Sciatic nerve (tissue), 2 donors: Measurements from ENCODE around the gene GNG8. TPM values are rescaled to one million over a fixed set of nuclear protein-coding genes. Genes with fewer than 3 reads are reported as not detected.
A peak's percentile ranks its signal among the peaks of the same experiment; 100 is the strongest.

ENCODE experiments used
- ATAC-seq: fragments of 200-7000 bp; cut with Tn5 transposase; one replicate; pipeline ENCODE4 v1.9.1; 2020; ENCODE audit warnings: mild to moderate bottlenecking, moderate library complexity
- DNase-seq: peaks from one replicate; pipeline ENCODE4 v3.0.0-alpha.2; 2020; ENCODE audit warnings: low spot score
- intact Hi-C: fragments of 100-400 bp; cut with DNase I; formaldehyde crosslinking; loops from one replicate; pipeline ENCODE4 v1.14.2; 2022
- total RNA-seq: library from RNA; stranded (reverse); fragmentation: NEBNext Ultra II Directional; extraction: Animal tissue kit (Norgen Biotek cat#: 25700); gene quantifications from one replicate; pipeline ENCODE4 v1.2.1, GENCODE V29; 2021
- donor health status: DM: no; HTN: no; CAD: no.
- donor health status: DM: no; HTN: no; CAD: no.

The GNG8 gene
- total RNA-seq, 1 donor from 2014 or later = not detected

DNA sequence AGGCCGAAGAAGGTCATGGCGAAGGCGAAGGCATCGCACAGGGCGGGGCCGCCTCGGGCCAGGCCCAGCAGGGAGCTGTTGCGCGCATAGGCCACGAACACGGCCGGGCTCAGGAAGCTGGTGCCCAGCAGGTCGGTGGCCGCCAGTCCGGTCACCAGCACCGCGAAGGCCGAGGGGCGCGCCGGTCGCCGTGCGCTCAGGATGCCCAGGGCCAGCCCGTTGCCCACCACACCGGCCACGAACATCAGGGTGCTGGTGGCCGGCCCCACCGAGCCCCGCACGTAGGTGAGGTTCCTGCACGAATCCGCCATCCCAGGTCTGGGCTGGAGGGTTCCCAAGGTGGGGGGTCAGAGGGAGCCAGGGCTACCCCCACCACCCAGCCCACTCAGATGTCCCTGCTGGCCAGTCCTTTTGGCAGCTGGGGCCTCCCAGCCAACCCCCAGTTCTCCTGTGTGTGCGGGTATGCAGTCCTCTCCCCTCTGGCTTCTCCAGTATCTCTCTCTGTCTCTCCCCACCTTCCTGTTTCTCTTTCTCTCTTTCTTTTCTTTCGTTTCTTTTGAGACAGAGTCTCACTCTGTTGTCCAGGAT, 12.0 kb downstream of the GNG8 start:
- DNase-seq = no peak
- intact Hi-C loops = no loop called here
- ATAC-seq = no peak

DNA sequence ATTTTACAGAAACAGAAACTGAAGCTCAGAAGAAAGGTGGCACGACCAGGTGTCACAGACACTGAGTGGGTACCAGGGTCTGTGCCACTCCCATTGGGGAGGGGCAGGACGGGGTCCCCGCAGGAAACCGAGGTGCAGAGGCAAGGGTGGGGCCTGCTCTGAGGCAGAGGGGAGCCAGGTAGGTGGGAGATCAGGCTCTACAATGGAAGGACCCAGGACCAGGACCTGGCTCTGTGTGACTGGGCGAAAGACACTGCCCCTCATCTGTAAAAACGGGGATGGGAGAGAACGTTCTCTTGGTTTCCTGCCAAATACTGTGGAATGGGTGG, 13.9 kb downstream of the GNG8 start:
- ATAC-seq (no peak), DNase-seq (no peak)
- intact Hi-C loops = no loop called here

DNA sequence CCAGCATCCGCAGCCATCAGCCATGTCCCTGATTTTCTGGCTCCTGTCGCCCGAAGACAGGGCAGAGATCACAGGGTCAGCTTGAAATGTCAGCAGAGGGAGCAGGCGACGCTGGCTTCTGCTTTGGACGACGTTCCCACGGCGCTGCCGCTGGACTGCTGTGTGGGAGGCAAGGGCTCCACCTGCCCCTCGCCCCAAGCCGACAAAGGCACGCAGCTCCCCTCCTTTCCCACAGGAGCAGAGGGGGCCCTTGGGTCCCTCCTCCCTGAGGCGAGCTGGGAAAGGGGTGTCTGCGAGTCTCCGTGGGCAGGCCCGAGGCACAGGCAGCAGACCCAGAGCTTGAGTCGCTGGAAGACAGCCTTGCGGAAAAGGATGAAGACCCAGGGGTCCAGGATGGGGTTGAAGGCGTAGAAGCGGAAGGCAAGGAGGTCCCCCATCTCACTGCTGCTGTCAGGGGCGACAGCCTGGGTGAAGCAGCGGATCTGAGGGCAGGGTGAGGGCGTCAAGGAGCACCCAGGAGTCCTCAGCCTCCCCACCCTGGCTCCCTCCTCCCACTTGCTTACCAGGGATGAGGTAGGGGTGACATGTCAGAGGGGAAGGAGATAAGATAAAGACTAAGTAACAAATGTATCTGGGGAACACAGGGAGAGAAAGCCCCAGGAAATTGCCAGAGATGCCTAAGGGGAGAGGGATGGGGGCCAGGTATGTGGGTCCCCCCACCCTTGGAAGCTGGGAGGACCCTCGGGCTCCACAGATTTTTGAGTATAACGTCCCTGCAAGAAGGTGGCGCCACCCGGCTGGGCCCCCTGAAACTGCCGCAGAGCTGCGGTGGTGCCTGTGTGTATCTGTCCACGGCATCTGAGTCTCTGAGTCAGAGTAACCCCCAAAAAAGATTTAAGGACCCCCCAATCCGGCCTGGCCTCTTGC, 14.5 kb downstream of the GNG8 start:
- no peak for ATAC-seq
- DNase-seq = no peak
- intact Hi-C loops = loop anchor here (1.0 kb wide), 1 partner anchor 220 kb away; no protein-coding TSS in a partner anchor

DNA sequence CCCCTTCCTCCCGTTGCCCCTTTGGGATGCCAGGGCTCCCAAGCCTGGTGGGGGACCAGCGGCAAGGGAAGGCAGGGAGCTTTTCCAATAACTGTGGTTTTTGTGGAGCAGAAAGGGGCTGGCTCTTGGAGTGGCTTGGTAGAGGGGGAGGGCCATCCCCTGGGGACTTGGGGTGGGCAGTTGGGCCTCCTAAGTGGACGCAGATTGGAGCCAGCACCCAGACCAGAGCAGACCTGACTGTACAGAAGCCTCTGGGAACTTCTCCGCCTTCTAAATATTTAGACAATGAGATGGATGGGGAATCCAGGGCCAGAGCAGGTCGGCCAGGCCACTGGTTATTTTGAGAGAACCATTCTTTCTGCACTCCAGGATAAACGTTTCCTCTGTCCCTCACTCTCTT, 15.3 kb downstream of the GNG8 start:
- peak; percentile 3 for ATAC-seq
- DNase-seq = no peak
- intact Hi-C loops = loop anchor here (1.0 kb wide), 1 partner anchor 221 kb away; no protein-coding TSS in a partner anchor

DNA sequence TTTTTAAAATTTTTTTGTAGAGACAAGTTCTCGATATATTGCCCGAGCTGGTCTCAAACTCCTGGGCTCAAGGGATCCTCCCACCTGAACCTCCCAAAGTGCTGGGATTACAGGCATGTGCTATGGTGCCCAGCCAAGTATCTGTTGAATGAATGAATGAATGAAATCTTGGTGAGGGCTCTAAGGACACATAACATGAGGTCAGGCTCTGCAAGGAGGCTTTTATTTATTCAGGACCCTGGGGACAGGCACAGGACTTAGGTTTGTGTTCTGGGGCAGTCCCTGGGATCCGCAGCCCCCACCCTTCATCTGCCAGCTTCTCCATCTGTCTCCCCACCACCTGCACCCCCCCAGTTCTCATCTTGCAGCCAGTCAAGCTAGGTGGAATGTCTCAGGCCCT, 15.7 kb downstream of the GNG8 start:
- no peak for ATAC-seq
- intact Hi-C loops = no loop called here
- no peak for DNase-seq

DNA sequence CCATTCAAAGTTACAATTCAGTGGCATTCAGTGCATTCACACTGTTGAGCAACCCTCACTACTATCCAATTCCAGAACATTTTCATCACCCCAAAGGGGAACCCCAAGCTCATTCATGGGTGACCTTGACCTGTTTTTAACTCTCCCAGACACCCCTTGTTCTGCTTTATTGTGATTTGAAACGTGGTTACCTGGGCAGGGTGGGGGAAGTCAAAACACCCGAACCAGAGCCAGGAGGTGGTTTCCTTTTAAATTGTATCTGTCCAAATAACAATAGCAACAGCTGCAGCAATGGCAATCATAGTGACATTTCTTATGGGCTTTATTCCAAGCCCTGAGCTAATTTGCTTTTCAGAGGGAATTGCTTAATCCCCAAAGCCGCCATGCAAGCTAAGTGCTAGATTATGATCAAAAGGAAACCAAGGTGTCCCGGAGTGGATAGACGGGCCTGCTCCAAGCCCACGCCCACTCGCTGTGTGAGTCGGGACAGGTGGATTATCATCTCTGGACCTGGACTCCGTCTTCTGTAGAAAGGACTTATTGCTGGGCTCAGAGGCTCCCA, 17.3 kb downstream of the GNG8 start:
- intact Hi-C loops = loop anchor here (10.0 kb wide), 1 partner anchor 46 kb away; the partner anchor contains the start of gene DACT3
- no peak for ATAC-seq

DNA sequence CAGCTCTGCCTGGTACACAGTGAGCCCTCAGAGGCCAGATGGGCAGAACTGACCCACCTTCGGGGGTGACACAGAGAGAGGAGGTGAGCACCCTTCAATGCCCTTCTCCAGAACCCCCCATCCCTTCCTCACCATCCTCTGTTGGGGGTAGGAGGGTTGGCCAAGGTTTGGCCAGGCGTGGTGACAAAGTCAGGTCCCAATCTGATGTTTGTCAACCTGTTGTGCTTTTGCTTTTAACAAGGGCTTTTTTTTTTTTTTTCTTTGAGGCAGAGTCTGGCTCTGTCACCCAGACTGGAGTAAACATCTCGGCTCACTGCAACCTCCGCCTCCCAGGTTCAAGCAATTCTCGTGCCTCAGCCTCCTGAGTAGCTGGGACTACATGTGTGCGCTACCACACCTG, 18.4 kb downstream of the GNG8 start:
- intact Hi-C loops = loop anchor here (10.0 kb wide), 1 partner anchor 47 kb away; the partner anchor contains the start of gene DACT3

More for the DNA sequence above, 17.3 kb downstream of the GNG8 start:
- DNase-seq = no peak

DNA sequence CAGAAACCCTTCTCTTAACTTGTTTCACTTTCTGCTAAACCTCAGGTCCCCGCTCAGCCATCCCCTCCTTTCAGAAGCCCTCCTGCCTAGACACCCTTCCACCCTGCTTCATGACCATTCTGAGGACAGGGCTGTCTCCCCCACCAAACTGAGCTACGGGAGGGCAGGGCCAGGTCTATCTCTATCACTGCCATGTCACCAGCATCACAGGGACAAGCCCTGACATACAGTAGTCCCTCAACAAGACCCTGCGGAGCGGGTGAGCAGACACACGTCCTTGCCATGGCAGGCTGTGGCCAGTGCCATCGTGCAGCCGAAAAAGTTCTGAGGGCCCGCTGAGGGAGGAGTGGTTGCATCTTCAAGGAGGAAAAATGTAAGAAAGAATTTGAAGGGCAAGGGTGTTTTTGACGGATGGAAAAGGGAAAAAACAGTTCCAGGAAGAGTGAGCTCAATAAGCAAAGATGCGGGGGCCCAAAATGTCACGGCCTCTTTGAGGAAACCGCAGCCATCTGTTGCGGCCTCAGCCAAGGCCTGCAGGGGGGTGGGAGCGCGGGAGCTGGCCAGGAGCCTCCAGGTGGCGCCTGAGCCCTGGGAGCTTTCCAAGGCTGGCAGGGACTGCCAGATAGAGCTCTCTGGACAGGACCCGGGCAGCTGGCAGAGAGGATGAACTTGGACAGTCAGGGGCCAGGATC, 19.2 kb downstream of the GNG8 start:
- no peak for ATAC-seq
- no peak for DNase-seq
- intact Hi-C loops = loop anchor here (10.0 kb wide), 1 partner anchor 48 kb away; the partner anchor contains the start of gene DACT3

More for the DNA sequence above, 18.4 kb downstream of the GNG8 start:
- no peak for DNase-seq
- ATAC-seq = no peak

DNA sequence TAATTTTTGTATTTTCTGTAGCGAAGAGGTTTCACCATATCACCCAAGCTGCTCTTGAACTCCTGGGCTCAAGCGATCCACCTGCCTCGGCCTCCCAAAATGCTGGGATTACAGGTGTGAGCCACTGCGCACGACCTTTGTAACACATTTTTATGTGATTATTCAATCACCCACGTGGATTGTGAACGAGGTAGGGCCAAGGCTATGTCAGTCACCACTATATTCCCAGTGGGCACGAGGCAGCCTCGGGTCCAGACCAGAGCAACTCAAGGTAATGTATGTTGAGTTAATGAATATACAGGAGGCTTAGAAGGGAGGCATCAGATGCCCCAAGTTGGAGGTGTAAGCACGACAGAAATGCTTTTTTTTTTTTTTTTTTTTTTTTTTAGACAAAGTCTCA, 20.0 kb downstream of the GNG8 start:
- DNase-seq (no peak), ATAC-seq (no peak)
- intact Hi-C loops = loop anchor here (10.0 kb wide), 1 partner anchor 49 kb away; the partner anchor contains the start of gene DACT3

DNA sequence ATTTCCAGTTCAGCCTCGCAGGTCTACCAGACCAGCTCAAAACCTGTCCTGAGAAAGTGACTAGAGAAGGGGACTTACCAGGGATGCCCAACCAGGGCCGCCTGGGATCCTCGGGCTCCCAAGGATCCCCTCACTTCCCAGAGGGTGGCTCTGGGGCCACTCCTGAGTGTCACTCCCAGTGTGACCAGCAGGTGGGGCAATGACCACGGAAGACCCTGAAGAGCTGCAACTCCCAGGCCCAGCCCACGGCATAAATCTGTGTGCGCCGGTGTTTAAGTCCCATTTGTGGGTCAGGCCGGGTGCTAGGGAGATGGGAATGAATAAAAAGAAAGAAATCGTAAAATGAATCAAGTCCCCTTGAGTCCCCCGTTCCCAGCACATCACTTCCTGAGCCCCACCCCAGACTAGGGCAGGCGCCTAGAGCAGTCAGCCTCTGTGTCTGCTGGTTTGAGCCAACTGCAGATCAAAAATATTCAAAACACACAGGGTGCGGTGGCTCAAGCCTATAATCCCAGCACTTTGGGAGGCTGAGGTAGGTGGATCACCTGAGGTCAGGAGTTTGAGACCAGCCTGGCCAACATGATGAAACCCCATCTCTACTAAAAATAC, 21.8 kb downstream of the GNG8 start:
- ATAC-seq (peak; percentile 87), DNase-seq (peak; percentile 93)
- intact Hi-C loops = loop anchor here (10.0 kb wide), 1 partner anchor 51 kb away; the partner anchor contains the start of gene DACT3

DNA sequence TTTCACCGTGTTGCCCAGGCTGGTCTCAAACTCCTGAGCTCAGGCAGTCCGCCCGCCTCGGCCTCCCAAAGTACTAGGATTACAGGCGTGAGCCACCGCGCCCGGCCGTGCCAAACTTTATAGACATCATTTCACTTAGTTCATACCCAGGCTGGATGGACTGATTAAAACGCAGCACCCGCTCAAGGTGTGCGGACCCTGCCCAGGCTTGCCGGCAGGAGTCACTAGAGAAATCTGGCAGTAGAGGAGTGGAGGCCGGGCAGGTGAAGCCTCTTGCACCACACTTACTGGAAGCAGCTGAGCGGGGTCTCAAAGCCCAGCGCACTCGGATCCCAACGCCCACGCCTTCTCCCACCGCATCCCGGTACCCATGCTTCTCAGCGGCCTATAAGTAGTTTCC, 22.5 kb downstream of the GNG8 start:
- DNase-seq = no peak
- no peak for ATAC-seq
- intact Hi-C loops = loop anchor here (10.0 kb wide), 1 partner anchor 51 kb away; the partner anchor contains the start of gene DACT3

DNA sequence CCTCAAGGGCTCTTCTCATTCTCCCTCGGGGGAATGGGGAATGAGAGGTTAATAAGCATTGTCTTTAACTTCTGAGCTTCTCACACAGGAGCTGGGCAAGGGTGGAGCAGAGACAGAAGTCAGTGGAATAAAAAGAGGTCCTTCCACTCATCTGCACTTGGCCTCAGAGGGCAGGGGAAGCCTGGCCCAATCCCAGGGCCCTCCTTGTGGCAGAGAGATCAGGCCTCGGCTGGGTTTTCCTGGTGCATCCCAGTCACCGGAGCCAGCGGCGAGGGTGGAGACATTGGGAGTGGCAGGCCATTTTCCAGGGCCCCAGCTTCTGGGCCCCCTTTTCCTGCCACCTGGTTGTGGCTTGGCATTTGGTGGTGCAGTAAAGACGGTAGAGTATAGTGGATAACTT, 24.2 kb downstream of the GNG8 start:
- DNase-seq = peak; percentile 54
- intact Hi-C loops = loop anchor here (10.0 kb wide), 1 partner anchor 53 kb away; the partner anchor contains the start of gene DACT3
- no peak for ATAC-seq

DNA sequence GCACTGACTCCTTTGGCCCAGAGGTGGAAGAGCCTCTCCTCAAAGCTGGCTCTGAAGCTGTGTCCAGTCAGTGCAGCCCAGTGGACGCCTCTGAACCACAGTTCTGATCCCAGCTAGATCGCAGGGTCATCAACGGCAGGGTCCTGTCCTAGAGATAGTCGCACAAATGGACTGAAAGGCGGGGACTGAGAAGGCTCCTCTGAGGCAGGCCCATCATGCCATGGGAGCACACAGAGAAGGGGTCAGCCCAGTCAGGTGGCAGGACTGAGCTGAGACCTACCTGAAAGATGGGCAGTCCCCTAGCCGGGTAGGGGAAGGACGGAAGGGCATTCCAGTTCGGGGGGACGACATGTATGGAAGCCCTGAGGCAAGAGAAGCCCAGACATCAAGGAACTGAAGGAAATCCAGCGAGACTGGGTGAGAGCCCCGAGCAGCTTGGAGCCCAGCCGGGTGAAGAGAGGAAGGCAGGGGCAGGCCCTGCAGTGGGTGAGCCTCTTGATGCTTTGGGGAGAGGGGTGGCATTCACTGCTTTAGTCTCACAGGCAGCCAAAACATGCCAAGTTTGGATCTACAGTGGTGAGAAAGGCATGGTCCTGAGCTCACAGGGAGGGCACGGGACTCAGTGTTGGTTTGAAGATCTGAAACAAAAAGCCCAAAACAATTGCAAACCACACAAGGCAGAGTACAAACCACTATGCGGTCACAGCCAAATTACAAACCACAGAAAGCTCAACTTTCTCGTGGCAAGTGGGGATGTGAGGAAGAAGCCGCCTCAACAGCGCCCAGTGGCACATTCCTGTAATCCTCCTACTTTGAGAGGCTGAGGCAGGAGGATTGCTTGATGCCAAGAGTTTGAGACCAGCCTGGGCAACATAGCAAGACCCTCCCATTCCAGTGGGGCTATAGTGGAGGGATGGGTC, 24.9 kb downstream of the GNG8 start:
- ATAC-seq = no peak
- DNase-seq = peak; percentile 54
- intact Hi-C loops = loop anchor here (10.0 kb wide), 1 partner anchor 54 kb away; the partner anchor contains the start of gene DACT3

DNA sequence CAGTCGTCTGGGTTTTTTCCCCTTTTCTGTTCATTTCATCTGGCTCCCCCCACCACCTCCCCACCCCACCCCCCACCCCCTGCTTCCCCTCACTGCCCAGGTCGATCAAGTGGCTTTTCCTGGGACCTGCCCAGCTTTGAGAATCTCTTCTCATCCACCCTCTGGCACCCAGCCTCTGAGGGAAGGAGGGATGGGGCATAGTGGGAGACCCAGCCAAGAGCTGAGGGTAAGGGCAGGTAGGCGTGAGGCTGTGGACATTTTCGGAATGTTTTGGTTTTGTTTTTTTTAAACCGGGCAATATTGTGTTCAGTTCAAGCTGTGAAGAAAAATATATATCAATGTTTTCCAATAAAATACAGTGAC, 25.6 kb downstream of the GNG8 start:
- intact Hi-C loops = loop anchor here (10.0 kb wide), 1 partner anchor 54 kb away; the partner anchor contains the start of gene DACT3
- peak; percentile 45 for DNase-seq
- no peak for ATAC-seq

DNA sequence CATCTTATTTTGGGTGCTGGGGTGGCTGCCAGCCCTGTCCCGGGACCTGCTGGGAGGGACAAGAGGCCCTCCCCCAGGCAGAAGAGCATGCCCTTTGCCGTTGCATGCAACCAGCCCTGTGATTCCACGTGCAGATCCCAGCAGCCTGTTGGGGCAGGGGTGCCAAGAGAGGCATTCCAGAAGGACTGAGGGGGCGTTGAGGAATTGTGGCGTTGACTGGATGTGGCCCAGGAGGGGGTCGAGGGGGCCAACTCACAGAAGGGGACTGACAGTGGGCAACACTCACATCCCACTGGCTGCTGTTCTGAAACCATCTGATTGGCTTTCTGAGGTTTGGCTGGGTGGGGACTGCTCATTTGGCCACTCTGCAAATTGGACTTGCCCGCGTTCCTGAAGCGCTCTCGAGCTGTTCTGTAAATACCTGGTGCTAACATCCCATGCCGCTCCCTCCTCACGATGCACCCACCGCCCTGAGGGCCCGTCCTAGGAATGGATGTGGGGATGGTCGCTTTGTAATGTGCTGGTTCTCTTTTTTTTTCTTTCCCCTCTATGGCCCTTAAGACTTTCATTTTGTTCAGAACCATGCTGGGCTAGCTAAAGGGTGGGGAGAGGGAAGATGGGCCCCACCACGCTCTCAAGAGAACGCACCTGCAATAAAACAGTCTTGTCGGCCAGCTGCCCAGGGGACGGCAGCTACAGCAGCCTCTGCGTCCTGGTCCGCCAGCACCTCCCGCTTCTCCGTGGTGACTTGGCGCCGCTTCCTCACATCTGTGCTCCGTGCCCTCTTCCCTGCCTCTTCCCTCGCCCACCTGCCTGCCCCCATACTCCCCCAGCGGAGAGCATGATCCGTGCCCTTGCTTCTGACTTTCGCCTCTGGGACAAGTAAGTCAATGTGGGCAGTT, 26.2 kb downstream of the GNG8 start:
- no peak for ATAC-seq
- DNase-seq = peak; percentile 59
- intact Hi-C loops = loop anchor here (10.0 kb wide), 1 partner anchor 55 kb away; the partner anchor contains the start of gene DACT3

DNA sequence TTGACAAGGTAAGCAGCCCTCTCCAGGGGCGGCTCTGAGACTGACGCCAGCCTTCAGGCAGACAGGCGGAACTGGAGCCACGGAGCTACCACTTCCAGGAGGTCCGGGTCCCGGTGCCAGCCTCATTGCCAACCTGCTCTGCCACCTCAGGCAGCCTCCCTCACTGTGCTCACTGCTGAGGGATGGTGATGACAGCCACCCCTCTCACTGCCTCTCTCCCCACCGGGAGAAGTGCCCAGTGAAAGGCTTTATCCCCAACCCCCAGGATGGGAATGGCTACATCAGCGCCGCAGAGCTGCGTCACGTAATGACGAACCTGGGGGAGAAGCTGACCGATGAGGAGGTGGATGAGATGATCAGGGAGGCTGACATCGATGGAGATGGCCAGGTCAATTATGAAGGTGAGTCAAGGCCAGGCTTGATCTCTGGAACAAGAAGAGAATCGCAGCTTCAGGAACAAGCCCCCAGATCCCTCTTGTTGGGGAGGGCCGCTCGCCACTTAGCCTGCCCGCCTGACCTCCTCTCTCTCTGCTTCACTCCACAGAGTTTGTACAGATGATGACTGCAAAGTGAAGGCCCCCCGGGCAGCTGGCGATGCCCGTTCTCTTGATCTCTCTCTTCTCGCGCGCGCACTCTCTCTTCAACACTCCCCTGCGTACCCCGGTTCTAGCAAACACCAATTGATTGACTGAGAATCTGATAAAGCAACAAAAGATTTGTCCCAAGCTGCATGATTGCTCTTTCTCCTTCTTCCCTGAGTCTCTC, 27.2 kb downstream of the GNG8 start:
- intact Hi-C loops = no loop called here
- DNase-seq = peak; percentile 55
- ATAC-seq = no peak
